GM19351 (cell line): ENCODE data around the gene TBXAS1.
A peak's percentile ranks its signal among the peaks of the same experiment; 100 is the strongest.

Source experiments
- ATAC-seq: cut with Tn5 transposase; IDR thresholded peaks from one replicate; pipeline ENCODE4 v1.9.1; 2021; ENCODE audit warnings: mild to moderate bottlenecking, moderate library complexity; ENCODE audit not compliant: unreplicated experiment

Gene TBXAS1

DNA sequence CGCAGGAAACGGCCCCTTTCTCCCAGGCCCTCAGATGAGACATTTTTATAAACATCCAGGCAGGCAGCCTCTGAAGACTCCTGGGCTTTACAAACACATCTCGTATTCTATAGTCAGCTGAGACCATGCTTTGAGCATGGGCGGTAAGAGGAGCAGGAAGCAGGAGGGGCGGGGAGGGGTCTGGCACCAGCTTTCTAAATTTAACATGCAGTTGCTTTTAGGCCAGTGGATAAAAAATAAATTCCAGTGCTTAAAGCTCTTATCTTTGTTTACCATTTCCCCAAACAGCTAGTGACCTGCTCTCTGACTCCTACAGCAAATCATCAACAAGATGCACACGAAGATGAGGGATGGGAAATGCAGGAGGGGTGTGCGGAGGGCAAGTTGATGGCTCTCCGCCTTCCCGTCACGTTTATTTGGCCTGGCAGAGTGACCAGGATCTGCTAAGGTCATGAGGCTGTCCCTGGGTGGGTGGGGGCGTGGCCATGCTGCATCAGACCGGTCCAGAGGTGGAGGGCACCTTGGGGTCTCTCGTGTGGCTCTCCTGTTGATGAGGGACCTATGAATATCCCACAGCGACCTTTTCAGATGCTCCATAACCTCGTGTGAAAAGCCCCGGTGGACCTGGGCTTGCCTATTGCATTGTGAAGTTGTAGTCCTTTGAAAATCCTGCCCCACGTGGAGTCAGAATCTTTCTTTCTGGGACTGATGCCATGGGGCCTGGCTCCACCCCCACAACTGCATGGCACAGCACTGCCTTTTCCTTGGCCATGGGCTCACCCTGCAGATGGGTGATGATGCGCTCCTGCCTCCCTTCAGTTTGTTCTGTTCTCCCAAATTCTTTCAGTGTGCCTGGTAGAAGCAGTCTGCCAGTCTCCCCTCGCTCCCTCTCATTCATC is 166.2 kb downstream of the TBXAS1 start:
- ATAC-seq: no peak

DNA sequence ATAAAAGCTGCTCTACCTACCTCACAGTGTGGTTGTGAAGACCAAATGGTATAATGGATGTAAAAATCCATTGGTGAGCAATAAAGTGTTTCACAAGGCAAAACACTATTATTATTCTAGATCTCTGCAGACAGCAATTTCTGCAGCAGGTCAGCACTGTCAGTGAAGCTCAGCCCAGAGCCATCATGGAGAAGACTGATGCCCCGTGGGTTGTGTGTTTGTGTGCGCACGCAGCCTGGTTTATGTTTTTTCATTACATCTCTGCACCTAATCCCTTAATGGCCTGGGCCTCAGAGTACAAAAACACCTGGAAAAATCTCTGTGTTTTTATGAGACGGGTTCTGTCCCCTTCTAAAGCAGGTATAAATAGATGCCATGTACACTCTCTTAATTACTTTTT is 169.5 kb downstream of the TBXAS1 start:
- no peak for ATAC-seq

DNA sequence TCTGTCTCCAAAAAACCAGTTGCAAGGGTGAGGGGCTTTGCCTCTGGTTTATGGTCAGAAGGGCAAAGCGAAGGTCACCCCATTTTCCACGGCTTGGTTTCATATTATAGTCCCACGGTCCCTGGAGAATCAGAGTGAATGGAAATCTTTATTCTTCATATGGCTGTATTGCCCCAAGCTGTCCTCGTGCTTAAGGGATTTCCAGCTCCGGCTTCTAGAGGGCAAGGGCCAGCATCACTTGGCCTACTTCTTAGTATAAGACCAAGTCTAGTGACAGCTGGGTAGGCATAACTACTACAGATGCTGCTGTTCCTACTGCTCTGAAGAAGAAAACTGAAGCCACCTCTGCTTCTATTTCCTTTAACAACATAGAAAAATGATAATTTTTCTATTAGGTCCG is 170.5 kb downstream of the TBXAS1 start:
- no peak for ATAC-seq

DNA sequence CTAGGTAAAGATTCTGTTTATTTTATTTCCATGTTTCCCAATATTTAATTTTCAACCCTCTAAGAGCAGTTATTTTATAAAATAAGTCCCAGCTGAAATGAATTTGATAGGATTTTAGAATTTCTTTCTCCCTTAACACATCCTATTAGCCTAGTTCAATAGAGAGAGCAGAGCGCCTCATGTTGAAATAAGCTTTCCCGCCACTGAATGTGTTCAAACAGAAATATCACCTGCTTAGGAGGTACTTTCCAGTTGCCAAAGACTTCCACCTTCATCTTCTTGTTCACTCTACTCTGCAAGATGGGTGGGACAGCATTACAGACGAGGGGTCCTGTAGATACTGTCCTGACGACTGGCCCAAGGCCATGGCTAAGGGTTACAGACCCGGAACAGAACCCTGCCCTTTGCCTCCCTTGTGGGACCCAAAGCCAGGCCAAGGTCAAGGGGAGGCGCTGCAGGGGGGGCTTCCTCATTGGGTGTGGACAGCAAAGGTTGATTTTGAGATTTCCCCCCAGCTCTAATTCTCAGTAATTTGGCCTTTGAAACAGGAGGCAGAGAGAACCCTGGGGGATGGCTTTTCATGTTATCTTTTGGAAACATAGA is 171.7 kb downstream of the TBXAS1 start:
- no peak for ATAC-seq

DNA sequence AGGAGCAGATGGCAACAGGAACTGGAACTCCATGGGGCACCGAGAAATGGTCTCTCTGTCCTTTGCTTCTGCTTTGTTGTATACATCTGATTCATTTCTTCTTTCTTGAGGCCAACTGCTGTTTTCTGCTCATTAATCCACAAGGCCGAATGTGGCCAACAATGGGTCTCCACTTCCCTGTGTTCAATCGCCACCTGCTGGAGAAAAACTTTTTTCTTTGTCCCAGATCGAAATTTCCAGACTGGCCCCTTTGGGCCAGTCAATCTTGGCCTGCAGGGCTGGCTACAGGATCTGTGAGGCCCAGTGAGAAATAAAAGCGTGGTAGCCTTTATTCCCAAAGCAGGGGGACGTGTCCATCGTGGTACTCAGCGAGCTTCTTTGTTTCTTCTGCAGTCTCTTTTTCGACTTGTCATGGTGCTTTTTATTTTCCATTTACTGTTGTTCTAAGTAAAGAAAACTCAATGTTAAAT is 174.9 kb downstream of the TBXAS1 start:
- peak; percentile 60 for ATAC-seq

DNA sequence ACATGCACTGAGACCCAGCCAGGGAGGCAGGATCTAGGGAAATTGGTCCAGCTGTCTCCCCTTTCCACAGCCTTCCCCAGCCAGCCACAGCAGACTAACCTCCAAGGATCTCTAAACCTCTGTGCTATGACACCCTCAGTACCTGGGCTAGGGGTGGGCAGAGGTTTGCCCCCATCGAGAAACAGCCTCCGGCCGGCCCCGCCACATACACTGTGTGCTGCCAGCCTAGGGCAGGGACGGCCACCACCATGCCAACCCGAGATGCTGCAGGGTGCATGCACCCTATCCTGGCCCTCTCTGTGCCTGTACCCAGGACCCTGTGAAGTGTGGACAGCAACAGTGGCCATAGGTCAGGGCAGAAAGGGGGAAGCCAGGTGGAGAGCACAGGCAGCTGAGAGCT is 175.6 kb downstream of the TBXAS1 start:
- ATAC-seq: no peak

DNA sequence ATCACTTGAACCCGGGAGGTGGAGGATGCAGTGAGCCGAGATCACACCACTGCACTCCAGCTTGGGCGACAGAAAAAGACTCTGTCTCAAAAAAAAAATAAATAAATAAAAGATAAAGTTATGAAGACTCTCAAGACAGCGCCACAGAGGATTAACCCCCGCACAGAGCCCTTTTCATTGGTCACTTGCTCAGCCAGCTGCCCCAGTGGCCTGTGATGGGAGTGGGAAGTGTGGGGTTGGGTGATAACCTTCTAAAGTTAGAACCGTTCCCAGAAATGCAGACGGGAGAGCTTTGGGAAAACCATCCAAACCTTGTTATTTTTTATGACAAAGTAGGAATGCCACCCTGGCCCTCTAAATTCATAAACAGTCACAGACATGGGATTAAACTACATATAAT is 176.3 kb downstream of the TBXAS1 start:
- no peak for ATAC-seq

DNA sequence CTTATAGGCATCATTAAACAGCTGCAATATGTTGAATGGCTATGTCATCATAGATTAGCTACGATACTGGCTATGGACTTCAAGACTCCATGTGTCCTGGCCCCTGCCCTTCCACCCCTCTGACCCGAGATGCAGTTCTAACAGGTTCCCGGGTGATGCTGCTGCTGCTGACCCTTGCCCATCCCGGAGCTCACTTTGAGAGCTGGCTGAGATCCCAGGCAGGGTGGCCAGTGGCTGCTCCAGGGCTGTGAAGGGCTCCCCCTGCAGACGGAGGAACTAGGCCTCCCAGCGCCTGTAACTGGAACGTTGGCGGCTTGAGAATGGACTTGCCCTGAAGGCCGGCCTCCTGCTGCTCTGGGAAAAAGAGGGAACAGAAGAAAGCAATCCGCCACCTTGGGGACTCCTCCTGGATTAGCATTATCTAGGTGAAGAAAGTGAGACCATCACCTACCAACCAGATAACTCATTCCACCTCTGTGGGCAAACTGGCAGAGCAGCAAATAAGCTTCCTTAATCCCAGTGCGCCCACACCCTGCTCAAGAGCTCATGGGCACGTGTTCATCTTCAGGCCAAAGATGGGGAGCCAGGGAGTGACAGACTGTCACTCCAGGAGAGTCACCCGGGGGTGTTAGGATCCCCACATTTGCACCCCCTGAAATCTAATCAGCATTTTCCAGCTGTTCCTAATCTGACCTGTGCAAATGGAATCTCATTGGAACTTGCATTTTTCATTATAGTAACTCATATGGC is 176.9 kb downstream of the TBXAS1 start:
- no peak for ATAC-seq

DNA sequence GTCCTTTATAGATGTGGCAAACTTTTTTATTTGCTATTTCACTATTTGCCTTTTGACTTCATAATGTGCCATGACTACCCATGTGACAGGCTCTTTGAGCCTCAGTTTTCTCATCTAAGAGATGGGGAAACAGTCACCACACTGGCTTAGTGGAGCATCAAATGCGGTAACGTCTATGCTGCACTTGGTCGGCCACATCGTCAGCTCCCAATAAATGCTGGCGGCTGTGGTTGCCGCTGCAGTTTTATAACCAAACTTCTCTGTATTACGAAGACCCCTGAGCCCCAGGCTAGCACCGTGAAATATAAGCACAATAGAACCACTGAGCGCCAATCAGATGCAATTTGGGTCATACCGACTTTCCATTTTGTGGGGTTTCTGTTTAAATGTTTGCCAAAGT is 177.5 kb downstream of the TBXAS1 start:
- ATAC-seq: no peak

DNA sequence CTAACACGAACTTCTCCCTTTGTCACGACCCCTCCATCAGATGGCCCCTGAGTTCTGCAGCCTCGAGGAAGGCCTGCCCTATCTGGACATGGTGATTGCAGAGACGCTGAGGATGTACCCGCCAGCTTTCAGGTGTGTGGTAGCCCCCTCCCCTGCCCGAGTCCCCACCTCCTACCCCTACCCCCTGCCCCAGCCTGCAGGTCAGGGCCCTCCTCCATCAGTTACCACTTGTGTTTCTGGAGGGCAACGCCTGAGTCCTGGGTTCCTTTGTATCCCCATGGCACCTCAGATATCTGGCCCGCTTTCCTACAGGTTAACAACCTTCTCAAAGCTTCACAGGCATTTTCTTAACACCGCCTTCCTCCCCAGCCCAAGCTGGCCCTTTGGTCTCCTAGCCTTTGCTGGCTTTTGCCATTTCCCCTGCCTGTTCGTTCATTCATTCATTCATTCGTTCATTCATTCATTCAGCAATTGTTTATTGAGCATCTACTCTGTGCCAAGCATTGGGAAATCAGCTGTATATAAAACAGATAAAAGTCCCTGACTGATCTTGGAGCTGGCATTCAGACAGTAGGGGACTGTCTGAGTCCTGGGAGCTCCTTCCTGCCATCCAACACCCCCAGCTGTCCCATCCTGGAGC is 178.1 kb downstream of the TBXAS1 start:
- no peak for ATAC-seq

DNA sequence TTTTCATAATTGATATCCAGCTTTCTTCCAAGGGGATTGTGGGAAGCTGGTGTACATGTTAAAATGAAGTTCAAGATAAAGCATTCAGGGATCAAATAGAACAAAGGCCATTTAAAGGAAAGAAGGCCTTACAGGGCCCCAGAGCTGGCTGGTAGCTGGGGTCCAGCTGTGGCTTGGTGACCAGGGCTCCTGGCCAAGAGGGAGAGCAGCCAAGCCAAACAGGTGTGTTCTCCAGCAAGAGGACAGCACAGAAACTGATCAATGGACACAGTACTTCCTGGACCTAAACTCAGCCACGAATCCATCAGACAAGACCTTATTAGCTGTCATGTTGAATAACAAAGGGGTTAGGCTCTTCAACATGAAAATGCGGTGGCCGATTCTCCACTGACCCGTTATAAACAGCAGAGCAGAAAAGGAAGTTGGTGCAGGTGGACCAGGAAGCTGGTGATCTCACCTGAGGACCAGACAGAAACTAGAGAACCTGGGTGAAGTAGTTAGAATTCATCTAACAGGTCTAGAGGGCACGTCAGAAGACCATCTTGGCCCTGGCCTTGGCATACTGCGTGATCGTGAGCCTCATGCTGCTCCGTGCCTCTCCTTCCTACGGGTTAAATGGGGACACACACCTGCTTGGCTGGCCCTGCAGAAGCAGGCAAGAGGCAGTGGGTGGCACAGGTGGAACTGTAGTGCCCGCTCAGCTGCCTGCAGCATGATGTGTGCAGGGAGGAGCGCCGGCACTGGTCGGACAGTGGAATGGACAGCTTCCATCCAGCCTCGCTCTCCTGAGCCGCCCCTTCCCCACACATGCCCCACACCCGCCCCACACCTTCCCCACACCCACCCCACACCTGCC is 179.9 kb downstream of the TBXAS1 start:
- ATAC-seq: no peak

DNA sequence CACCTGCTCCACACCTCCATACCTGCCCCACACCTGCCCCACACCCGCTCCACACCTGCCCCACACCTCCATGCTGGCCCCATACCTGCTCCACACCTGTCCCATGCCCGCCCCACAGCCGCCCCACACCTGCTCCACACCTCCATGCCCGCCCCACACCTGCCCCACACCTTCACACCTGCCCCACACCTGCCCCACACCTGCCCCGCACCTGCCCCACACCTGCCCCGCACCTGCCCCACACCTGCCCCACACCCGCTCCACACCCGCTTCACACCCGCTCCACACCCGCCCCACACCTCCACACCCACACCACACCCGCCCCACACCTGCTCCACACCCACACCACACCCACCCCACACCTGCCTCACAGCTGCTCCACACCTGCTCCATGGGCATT is 180.7 kb downstream of the TBXAS1 start:
- no peak for ATAC-seq

DNA sequence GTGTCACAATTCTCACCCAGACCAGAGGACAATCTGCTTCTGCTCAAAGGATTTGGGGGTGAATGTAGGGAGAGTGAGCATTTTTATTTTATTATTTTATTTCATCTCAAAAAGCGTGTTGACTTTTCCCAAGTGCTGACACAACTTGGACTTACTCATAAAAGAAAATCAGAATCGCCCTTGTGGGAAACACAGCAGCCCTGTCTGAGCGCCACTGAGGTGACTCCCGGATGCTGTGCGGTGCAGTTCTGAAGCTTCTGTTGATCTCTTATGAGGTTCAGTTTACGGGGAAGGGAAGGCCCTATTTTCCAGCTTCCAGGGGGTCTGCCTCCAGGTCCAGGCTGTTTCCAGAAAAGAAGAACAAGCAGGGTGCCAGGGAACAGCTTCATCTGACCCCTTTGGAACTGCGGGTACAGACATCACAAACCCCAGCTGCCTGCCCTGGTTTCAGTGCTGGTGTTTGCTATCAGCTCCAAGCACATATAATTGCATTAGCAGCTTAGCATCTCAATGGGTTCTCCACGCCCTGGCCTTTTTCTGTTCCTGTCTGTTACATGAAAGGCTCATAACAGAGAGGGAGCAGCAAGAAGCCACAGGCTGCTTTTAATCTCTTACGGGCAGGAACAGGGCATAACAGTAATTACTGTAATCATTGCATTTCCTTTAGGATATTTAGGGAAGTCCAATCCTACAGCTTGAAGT is 181.3 kb downstream of the TBXAS1 start:
- ATAC-seq: no peak

DNA sequence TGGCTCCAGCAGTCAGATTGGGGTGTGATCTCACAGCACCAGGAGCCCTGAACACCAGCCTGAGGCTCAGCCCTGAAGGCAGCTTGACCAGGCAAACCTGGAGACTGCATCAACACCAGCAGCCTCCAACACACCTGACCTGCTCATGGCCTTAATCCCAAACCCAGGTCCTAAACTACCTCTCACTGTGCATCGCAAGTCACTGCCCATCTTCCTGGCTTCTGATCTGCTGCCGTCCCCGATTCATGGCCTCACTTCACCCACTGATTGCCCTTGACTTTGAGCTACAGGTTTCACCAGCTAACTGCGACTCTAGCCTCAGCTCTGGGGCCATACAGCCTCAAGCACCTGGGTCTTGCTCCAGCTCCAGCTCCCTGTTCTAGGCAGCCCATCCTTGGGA is 184.6 kb downstream of the TBXAS1 start:
- no peak for ATAC-seq

DNA sequence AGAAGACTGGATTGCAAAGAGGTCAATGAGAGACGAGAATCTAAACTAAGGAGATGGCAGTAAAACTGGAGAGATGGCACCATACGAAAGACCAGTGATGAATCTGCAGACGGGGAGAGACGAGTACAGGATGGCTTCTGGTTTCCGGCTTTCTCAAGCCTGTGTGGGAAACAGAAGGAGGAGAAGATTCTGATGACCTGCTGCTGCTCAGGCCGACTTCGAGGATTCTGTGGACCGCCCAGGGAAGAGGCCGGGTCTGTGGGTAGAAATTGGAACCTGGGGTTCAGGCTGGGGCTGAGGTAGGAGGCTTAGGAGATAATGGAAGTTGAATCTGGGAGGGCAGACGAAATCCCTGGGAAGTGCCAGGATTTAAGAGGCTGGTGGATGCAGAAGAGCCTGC is 185.1 kb downstream of the TBXAS1 start:
- no peak for ATAC-seq

DNA sequence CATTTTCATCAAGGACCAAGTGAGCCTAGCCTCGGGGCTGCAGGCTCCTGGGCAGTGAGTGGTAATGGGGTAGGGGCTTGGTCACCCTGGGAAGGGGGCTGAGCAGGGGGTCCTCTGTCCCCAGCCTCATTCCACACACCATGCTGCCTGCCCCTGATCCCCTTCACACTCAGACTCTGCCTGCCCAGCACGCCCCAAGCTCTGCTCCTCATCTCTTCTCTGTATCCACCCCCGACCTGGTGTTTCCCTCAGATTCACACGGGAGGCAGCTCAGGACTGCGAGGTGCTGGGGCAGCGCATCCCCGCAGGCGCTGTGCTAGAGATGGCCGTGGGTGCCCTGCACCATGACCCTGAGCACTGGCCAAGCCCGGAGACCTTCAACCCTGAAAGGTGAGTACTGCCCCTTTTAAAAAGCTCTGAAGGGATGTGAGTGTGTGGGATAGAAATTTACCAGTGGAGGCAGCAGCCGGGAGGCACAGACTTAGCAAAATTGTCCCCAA is 186.5 kb downstream of the TBXAS1 start:
- no peak for ATAC-seq

DNA sequence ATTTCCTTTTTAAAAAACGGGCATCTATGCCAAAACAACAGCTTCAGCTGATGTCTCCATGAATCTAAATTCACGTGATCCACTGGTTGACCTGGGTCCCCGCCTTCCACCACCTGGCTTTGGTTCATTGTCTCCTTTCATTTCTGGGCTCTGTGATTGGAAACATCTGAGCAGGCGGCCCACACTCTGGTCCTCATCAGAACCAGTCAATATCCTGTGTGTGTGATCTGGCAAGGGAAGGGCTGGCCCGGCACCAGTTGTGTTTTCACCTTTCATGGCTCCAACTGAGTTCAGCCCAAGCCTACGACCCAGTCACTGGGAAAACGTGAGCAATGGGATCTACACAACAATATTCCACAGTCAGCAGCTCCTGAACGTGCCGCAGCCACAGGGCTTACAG is 187.5 kb downstream of the TBXAS1 start:
- no peak for ATAC-seq

DNA sequence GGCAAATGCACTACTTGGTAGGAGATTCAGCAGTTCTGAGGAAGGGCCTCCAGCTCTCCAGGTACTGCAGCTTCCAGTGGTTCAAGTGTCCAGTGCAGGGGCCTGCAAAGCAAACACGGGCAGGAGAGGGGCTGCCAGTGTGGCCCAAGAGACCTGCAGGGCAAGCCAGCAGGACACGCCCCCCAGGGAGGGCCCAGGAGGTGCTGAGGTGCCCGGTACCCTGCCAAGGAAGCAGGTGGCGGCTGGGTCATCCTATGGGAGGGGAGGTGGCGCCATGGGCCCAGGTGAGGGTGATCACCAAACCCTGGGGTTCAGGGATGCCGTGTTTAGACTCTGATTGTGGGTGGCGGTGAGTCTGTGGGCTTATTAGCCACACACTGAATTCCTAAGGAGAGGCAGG is 188.0 kb downstream of the TBXAS1 start:
- no peak for ATAC-seq

DNA sequence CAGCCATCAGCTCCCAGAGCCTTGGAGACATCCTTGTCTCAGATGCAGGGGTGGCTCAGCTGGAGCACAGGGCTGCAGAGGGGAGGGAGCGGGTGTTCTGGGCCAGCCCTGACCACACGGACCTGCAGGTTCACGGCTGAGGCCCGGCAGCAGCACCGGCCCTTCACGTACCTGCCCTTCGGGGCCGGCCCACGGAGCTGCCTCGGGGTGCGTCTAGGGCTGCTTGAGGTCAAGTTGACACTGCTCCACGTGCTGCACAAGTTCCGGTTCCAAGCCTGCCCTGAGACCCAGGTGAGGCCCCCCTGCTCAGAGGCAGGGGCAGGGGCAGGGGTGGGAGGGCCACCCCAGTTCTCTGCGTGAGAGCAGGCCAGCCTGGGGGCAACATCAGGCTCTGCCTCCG is 188.5 kb downstream of the TBXAS1 start:
- ATAC-seq: no peak
